SU-DHL-6 (cell line): Measurements from ENCODE around the gene EPC2.

Experiments
- H2AFZ ChIP-seq: fragments of 200-600 bp; sonication (generic); 2 replicates; pipeline ENCODE4 v1.6.1; 2014; ENCODE audit warnings: low read depth, mild to moderate bottlenecking, moderate library complexity, mixed read lengths, antibody characterized with exemption, low read length; ENCODE audit not compliant: severe bottlenecking
- H3F3A ChIP-seq: fragments of 200-600 bp; shearing (Covaris generic); 2 replicates; pipeline ENCODE4 v1.6.0; 2016; ENCODE audit warnings: antibody characterized with exemption, mild to moderate bottlenecking; ENCODE audit not compliant: insufficient read depth
- H3K27ac ChIP-seq: fragments of 200-600 bp; sonication (generic); 2 replicates; pipeline ENCODE4 v1.5.1; 2016; ENCODE audit warnings: low read depth, mild to moderate bottlenecking, low read length, moderate library complexity, mixed read lengths
- H3K27me3 ChIP-seq: fragments of 200-600 bp; sonication (generic), shearing (Covaris generic); 2 replicates; pipeline ENCODE4 v1.6.0; 2014; ENCODE audit warnings: mild to moderate bottlenecking, low read length
- H3K36me3 ChIP-seq: fragments of 200-600 bp; sonication (generic); 2 replicates; pipeline ENCODE4 v1.6.1; 2014; ENCODE audit warnings: mild to moderate bottlenecking, low read length, mixed read lengths
- H3K4me2 ChIP-seq: fragments of 300-600, 200-600 bp; shearing (Covaris generic), sonication (generic); 2 replicates; pipeline ENCODE4 v1.6.0; 2014; ENCODE audit warnings: low read length, low read depth, mild to moderate bottlenecking; ENCODE audit not compliant: poor library complexity, severe bottlenecking
- H3K4me3 ChIP-seq: fragments of 200-600 bp; sonication (generic); 2 replicates; pipeline ENCODE4 v1.5.1; 2014; ENCODE audit warnings: antibody characterized with exemption, low read length, mild to moderate bottlenecking, mixed read lengths; ENCODE audit not compliant: insufficient read depth, poor library complexity, severe bottlenecking
- H3K79me2 ChIP-seq: fragments of 200-600 bp; sonication (generic); 2 replicates; pipeline ENCODE4 v1.6.1; 2014; ENCODE audit warnings: mild to moderate bottlenecking, low read length, moderate library complexity; ENCODE audit not compliant: insufficient read depth
- H3K9ac ChIP-seq: fragments of 200-600 bp; sonication (generic); 2 replicates; pipeline ENCODE4 v1.7.0; 2014; ENCODE audit warnings: mild to moderate bottlenecking, low read length
- H3K9me2 ChIP-seq: fragments of 200-600 bp; sonication (generic); replicated peaks from 2 replicates; pipeline ENCODE4 v1.6.1; 2014; ENCODE audit warnings: low read length; ENCODE audit not compliant: insufficient read depth
- H3K9me3 ChIP-seq: fragments of 200-600 bp; sonication (generic); 2 replicates; pipeline ENCODE4 v1.6.1; 2014; ENCODE audit warnings: low read length, mixed read lengths; ENCODE audit not compliant: insufficient read depth
- H4K20me1 ChIP-seq: fragments of 200-600 bp; sonication (generic); 2 replicates; pipeline ENCODE4 v1.6.1; 2014; ENCODE audit warnings: low read depth, mild to moderate bottlenecking, antibody characterized with exemption, low read length, moderate library complexity, mixed read lengths
- EZH2phosphoT487 ChIP-seq: fragments of 200-600 bp; sonication (generic), shearing (Covaris generic); conservative IDR thresholded peaks from 2 replicates; pipeline ENCODE4 v1.6.1; 2018; ENCODE audit warnings: mild to moderate bottlenecking, antibody characterized with exemption, low read length, moderate library complexity, mixed read lengths
- TF ChIP-seq, protein P1 (sequence below): fragments of 200-600 bp; sonication (generic); IDR thresholded peaks from one replicate; pipeline ENCODE4 v1.5.1; 2017; ENCODE audit warnings: antibody characterized with exemption, mild to moderate bottlenecking, low read length, moderate library complexity; ENCODE audit not compliant: insufficient read depth, poor library complexity, severe bottlenecking

EPC2 gene

DNA sequence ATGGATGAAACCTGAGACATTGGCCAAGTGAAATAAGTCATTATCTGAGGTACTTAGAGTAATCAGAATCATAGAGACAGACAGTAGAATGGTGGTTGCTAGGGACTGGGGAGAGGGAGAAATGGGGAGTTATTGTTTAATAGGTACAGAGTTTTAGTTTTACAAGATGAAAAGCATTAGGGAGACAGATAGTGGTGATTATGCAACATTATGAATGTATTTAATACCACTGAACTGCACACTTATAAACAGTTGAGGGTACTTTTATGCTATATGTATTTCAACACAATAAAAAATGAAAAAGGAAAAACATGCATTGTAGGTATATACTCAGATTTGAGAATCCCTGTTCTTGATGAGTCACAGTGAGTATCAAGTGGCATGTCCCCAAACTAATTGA lies 59.7 kb downstream of the EPC2 start:
- Histone ChIP-seq H2AFZ (no peak overlapping the region), H3K9me2 (no peaks in the 10 kb centered on the region), H3K27me3 (no peaks in the 10 kb centered on the region), H3K4me2 (no peak overlapping the region), H3K4me3 (no peak overlapping the region), H3K79me2 (peaks cover 43% of the 10 kb centered on the region), H3K9me3 (0 out of 2 replicates have a peak, but pooled peaks cover 3% of the 10 kb centered on the region), H4K20me1 (no peaks in the 10 kb centered on the region), H3K36me3 (peaks cover 21% of the 10 kb centered on the region; the same call in 1 of the 2 replicates), H3K9ac (no peak overlapping the region), H3K27ac (no peak overlapping the region), H3F3A (no peaks in the 10 kb centered on the region)
- no peak for TF ChIP-seq EZH2phosphoT487
- TF ChIP-seq, protein P1, sequence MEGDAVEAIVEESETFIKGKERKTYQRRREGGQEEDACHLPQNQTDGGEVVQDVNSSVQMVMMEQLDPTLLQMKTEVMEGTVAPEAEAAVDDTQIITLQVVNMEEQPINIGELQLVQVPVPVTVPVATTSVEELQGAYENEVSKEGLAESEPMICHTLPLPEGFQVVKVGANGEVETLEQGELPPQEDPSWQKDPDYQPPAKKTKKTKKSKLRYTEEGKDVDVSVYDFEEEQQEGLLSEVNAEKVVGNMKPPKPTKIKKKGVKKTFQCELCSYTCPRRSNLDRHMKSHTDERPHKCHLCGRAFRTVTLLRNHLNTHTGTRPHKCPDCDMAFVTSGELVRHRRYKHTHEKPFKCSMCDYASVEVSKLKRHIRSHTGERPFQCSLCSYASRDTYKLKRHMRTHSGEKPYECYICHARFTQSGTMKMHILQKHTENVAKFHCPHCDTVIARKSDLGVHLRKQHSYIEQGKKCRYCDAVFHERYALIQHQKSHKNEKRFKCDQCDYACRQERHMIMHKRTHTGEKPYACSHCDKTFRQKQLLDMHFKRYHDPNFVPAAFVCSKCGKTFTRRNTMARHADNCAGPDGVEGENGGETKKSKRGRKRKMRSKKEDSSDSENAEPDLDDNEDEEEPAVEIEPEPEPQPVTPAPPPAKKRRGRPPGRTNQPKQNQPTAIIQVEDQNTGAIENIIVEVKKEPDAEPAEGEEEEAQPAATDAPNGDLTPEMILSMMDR = no peak

DNA sequence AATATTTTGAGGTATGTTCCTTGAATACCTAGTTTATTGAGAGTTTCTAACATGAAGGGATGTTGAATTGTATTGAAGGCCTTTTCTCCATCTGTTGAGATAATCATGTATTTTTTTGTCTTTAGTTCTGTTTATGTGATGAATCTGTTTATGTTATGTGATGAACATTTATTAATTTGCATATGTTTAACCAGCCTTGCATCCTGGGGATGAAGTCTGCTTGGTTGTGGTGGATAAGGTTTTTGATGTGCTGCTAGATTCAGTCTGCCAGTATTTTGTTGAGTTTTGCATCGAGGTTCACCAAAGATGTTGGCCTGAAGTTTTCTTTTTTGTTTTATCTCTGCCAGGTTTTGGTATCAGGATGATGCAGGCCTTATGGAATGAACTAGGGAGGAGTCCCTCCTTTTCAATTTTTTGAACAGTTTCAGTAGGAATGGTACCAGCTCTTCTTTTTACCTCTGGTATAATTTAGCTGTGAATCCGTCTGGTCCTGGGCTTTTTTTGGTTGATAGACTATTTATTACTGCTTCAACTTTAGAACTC lies 71.9 kb downstream of the EPC2 start:
- TF ChIP-seq, protein P1 = no peak
- H3K9me3 ChIP-seq = no peaks in the 10 kb centered on the region
- no peaks in the 10 kb centered on the region for H3K9me2 ChIP-seq
- H3K4me3 ChIP-seq = no peak overlapping the region
- H3K4me2 ChIP-seq = peak overlapping the region; percentile 5
- no peaks in the 10 kb centered on the region for H3K36me3 ChIP-seq
- no peaks in the 10 kb centered on the region; the same call in 1 of the 2 replicates for H3F3A ChIP-seq
- no peak overlapping the region for H3K27ac ChIP-seq
- H3K9ac ChIP-seq = no peak overlapping the region
- no peaks in the 10 kb centered on the region for H3K27me3 ChIP-seq
- H2AFZ ChIP-seq = no peak overlapping the region
- H4K20me1 ChIP-seq = peaks cover 10% of the 10 kb centered on the region; the same call in 1 of the 2 replicates
- peaks cover 93% of the 10 kb centered on the region for H3K79me2 ChIP-seq

DNA sequence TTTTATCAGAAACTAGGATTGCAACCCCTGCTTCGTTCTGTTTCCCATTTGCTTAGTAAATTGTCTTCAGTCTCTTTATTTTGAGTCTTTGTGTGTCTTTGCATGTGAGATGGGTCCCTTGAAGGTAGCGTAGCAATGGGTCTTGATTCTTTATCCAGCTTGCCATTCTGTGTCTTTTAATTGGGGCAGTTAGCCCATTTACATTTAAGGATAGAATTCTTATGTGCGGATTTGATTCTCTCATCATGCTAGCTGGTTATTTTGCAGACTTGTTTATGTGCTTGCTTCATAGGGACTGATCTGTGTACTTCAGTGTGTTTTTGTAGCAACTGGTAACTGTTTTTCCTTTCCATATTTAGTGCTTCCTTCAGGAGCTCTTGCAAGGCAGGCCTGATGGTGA lies 73.5 kb downstream of the EPC2 start:
- no peak overlapping the region for H3K4me2 ChIP-seq
- no peaks in the 10 kb centered on the region for H3K36me3 ChIP-seq
- no peak for TF ChIP-seq EZH2phosphoT487
- TF ChIP-seq, protein P1 = no peak
- H3K27me3 ChIP-seq = no peaks in the 10 kb centered on the region
- H3K9me2 ChIP-seq = no peaks in the 10 kb centered on the region
- H3K9ac ChIP-seq = no peak overlapping the region
- no peak overlapping the region for H3K4me3 ChIP-seq
- peaks cover 15% of the 10 kb centered on the region; the same call in 1 of the 2 replicates for H4K20me1 ChIP-seq
- no peaks in the 10 kb centered on the region for H3K9me3 ChIP-seq
- no peak overlapping the region for H2AFZ ChIP-seq
- no peaks in the 10 kb centered on the region; the same call in 1 of the 2 replicates for H3F3A ChIP-seq
- H3K27ac ChIP-seq = no peak overlapping the region
- H3K79me2 ChIP-seq = peaks cover 94% of the 10 kb centered on the region
